ENCODE results near the gene KLK13. TPM values are rescaled to one million over a fixed set of nuclear protein-coding genes. Genes with fewer than 3 reads are reported as not detected.

KLK13 gene
- total RNA-seq, 2 experiments from 2014 or later, result not detected

DNA sequence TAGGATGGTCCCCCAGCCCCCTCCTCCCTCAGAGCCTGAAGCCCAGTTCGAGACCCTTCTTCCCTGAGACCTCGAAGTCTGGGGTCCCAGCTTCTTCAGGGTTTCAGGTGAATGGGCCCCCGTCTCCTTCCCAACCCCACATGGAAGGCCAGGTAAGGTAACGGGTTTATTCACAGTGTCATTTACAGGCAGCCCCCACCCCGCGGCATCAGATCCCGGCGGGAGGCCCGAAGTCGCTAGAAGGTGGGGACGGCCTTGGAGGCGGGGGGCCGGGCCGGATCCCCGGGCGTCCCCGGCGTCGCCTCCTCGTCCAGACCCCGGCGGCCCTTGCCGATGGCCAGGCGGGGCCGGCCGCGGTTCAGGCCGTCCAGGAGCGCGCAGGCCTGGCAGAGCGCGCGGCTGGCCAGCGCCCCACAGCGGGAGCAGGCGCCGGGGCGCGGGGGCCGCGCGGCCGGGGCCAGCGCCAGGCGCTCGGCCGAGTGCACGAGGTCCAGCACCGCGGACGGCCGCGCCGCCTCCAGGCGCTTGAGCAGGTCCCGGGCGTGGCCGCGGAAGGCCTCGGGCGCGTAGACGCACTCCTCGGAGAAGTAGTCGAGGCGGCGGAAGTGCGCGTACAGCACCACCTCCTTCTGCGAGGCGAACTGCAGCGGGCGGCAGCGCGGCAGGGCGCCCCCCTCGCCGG, 33.6 kb upstream of the KLK13 start:
- Mint-ChIP-seq H3K4me3 (no peak overlapping the region), H3K27me3 (no peaks in the 10 kb centered on the region), H3K4me1 (peaks cover 22% of the 10 kb centered on the region), H3K36me3 (ENCODE audit: low read depth) (peaks cover 25% of the 10 kb centered on the region), H3K27ac (no peak overlapping the region), H3K9me3 (no peaks in the 10 kb centered on the region)
- peak; percentile 54 for DNase-seq
- POLR2A ChIA-PET, result no interaction called here
- CTCF ChIA-PET, result no interaction called here

DNA sequence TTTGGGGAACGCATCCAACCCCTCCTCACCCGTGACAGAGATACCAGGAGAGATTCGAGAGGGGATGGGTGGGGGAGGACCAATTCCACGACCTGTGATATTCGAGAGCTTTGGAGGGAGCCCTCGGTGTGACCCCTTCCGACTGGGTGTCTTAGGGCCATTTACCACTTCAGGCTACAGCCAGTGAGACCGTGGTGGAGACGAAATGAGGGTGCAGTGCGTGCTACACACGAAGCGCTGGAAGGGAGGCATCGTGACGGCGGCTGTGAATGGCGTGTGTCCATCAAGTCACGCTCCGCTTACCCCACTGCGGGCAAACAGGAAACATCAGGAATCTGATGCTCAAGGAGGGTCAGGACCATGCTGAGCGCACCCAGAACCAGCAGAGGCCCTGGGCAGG, 32.9 kb upstream of the KLK13 start:
- Mint-ChIP-seq H3K4me3 (peak overlapping the region; percentile 32), H3K9me3 (no peaks in the 10 kb centered on the region), H3K27ac (no peak overlapping the region), H3K27me3 (no peaks in the 10 kb centered on the region), H3K36me3 (ENCODE audit: low read depth) (peaks cover 23% of the 10 kb centered on the region), H3K4me1 (peaks cover 20% of the 10 kb centered on the region)
- CTCF ChIA-PET, result no interaction called here
- no peak for DNase-seq
- POLR2A ChIA-PET, result no interaction called here

DNA sequence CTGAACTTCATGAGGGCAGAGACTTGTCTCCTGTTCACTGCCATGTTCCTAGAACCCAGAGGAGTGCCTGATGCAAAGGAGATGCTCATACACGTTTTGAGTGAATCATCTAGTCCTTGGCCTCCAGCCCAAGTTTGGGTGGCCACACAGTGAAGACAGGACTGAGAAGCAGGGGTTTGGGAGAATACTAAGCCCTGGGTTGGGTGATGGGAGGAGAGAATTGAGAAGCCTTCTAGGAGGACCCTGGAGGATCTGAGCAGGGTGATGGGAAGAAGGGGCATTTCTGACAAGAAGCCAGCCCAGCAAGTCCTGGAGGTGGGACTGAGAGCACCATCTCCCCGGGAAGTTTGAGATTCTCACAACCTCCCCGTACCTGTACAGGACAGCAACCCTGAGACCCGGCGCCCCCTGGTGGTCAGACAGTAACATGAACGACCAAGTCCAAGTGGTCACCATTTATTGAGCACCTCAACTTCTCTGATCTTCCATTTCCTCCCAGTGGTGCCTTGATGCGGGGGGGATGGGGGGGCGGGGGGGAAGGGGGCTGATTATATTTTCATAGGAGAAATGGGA, 32.4 kb upstream of the KLK13 start:
- peaks cover 16% of the 10 kb centered on the region for H3K4me1 Mint-ChIP-seq
- no peaks in the 10 kb centered on the region for H3K27me3 Mint-ChIP-seq
- CTCF ChIA-PET, result interaction anchor here (0.7 to 1.6 kb wide), 15 partner anchors 10 to 175 kb away, joined by 3 to 7 read pairs (median 3); partner anchors contain the start of gene CTU1
- peak overlapping the region; percentile 32 for H3K4me3 Mint-ChIP-seq
- DNase-seq, result peak; percentile 72
- H3K36me3 Mint-ChIP-seq (ENCODE audit: low read depth), result peaks cover 18% of the 10 kb centered on the region
- H3K9me3 Mint-ChIP-seq, result no peaks in the 10 kb centered on the region
- POLR2A ChIA-PET, result no interaction called here
- peak overlapping the region; percentile 56 for H3K27ac Mint-ChIP-seq

DNA sequence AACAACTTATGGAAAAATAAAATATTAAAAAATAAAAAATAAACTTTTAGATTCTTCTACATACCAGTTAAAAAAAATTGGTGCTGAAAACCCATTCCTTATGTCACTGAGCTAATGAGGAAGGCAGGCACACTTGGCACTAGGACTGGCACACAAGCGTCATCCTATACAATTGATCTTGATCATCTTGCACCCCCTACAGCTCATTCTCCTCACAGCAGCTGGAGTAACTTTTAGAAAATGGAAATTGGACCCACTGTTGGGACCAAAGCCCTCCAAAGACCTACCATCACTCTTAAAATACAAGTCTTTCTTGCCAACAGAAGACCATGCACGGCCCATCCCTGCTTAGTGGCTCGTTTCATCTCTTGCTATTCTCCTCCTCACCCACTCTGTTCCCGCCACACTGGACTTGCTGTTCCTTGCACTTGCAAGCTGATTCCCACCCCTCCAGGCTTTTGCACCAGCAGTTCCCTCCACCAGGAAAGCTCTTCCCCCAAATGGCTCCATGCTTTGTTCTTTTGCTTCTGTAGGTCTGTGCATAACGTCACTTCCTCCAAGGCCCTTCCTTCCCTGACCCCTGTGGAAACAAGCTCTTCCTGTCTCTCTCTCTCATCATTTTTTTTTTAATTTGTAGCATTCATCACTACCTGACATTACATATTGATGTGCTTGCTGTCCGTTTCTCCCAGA, 31.7 kb upstream of the KLK13 start:
- H3K27ac Mint-ChIP-seq, result peak overlapping the region; percentile 56
- ChIA-PET CTCF (interaction anchor here (0.7 to 1.6 kb wide), 17 partner anchors 10 to 298 kb away, joined by 3 to 7 read pairs (median 3); partner anchors contain the start of gene CTU1), POLR2A (interaction anchor here (1.0 kb wide), 1 partner anchor 16 kb away, joined by 3 read pairs; no protein-coding TSS in a partner anchor)
- H3K36me3 Mint-ChIP-seq (ENCODE audit: low read depth), result peaks cover 18% of the 10 kb centered on the region
- no peaks in the 10 kb centered on the region for H3K27me3 Mint-ChIP-seq
- DNase-seq, result no peak
- H3K4me1 Mint-ChIP-seq, result peaks cover 16% of the 10 kb centered on the region
- no peaks in the 10 kb centered on the region for H3K9me3 Mint-ChIP-seq
- no peak overlapping the region for H3K4me3 Mint-ChIP-seq

DNA sequence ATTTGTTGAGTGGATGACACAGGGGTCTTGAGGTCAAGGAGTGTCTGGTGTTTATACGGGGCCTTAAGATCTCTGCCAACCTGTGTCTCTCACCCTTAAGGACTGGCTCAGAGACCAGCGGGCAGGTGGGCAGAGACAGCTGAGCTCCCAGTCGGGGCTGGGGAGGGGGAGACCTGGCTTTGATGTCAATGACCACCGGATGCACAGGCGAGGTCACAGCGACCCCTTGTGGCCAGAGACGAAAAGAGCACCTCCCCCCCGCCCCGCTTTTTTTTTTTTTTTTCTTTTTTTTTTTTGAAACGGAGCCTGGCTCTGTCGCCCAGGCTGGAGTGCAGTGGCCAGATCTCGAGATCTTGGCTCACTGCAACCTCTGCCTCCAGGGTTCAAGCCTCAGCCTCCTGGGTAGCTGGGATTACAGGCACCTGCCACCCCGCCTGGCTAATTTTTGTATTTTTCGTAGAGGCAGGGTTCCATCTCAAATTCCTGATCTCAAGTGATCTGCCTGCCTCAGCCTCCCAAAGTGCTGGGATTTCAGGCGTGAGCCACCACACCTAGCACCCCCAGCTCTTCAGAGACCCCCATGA, 29.9 kb upstream of the KLK13 start:
- H3K9me3 Mint-ChIP-seq, result no peaks in the 10 kb centered on the region
- ChIA-PET CTCF (interaction anchor here (0.6 to 0.7 kb wide), 4 partner anchors 11 to 300 kb away, joined by 3 to 5 read pairs (median 3); no protein-coding TSS in a partner anchor), POLR2A (no interaction called here)
- H3K36me3 Mint-ChIP-seq (ENCODE audit: low read depth), result peaks cover 15% of the 10 kb centered on the region
- no peak overlapping the region for H3K4me3 Mint-ChIP-seq
- peaks cover 14% of the 10 kb centered on the region for H3K4me1 Mint-ChIP-seq
- peak; percentile 35 for DNase-seq
- H3K27ac Mint-ChIP-seq, result no peak overlapping the region
- H3K27me3 Mint-ChIP-seq, result no peaks in the 10 kb centered on the region

- Mint-ChIP-seq H3K27ac (no peak overlapping the region), H3K27me3 (no peaks in the 10 kb centered on the region), H3K4me3 (no peak overlapping the region), H3K36me3 (ENCODE audit: low read depth) (peaks cover 8% of the 10 kb centered on the region), H3K4me1 (peaks cover 12% of the 10 kb centered on the region), H3K9me3 (no peaks in the 10 kb centered on the region)
- ChIA-PET POLR2A (no interaction called here), CTCF (interaction anchor here (1.7 kb wide), 1 partner anchor 41 kb away, joined by 3 read pairs; no protein-coding TSS in a partner anchor)
- no peak for DNase-seq
Observed at GRCh38 chr19:51093510-51094345, 28.8 kb upstream of the KLK13 start.

DNA sequence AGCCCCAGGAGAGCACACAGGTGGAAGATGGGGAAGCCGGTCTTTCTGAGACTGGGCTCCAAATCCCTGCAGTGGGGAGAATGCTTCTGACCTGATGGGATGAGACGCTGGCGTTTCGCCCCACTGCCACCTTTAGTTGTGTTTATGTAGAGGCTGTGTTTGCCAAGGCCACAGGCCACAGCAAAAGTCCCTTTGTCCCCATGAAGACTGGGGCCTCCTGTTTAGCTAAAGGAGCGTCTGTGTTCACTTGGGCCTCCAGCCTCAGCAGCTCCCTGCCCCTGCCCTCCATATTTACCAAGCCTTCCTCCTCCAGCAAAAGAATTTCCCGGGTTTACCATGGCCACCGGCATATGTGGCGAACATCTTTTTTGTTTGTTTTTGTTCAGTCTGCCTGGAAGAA, 28.2 kb upstream of the KLK13 start:
- Mint-ChIP-seq H3K4me3 (no peak overlapping the region), H3K9me3 (no peaks in the 10 kb centered on the region), H3K27ac (no peak overlapping the region), H3K27me3 (no peaks in the 10 kb centered on the region), H3K4me1 (peaks cover 12% of the 10 kb centered on the region), H3K36me3 (ENCODE audit: low read depth) (peaks cover 8% of the 10 kb centered on the region)
- ChIA-PET POLR2A (no interaction called here), CTCF (interaction anchor here (1.7 kb wide), 1 partner anchor 41 kb away, joined by 3 read pairs; no protein-coding TSS in a partner anchor)
- no peak for DNase-seq

- Mint-ChIP-seq H3K27ac (no peak overlapping the region), H3K4me3 (no peak overlapping the region), H3K4me1 (peaks cover 7% of the 10 kb centered on the region), H3K9me3 (no peaks in the 10 kb centered on the region), H3K27me3 (no peaks in the 10 kb centered on the region), H3K36me3 (ENCODE audit: low read depth) (peaks cover 7% of the 10 kb centered on the region)
- no peak for DNase-seq
- CTCF ChIA-PET, result interaction anchor here (1.7 kb wide), 1 partner anchor 42 kb away, joined by 3 read pairs; no protein-coding TSS in a partner anchor
- POLR2A ChIA-PET, result no interaction called here
Observed at GRCh38 chr19:51091895-51092873, 27.3 kb upstream of the KLK13 start.

DNA sequence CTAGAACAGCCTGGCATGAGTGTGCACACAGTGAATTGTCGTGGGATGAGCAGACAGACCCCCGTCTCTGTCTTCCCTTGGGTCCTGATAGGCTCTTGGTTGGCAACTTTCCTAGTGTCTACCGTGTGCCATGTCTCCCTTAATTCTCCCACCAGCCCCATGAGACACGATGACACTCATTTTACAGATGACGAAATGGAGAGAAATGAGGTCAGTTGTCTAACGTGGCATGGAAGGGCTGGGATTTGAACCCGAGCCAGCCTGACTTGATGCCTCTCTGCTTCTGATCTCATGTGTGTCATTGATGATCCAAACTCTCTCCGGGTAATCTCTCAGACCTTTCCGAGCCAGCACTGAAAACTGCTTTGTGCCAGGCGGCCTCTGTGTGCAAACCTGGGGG, 26.2 kb upstream of the KLK13 start:
- POLR2A ChIA-PET, result no interaction called here
- no peaks in the 10 kb centered on the region for H3K4me1 Mint-ChIP-seq
- no peak for DNase-seq
- no peaks in the 10 kb centered on the region for H3K27me3 Mint-ChIP-seq
- H3K9me3 Mint-ChIP-seq, result no peaks in the 10 kb centered on the region
- H3K36me3 Mint-ChIP-seq (ENCODE audit: low read depth), result no peaks in the 10 kb centered on the region
- H3K4me3 Mint-ChIP-seq, result no peak overlapping the region
- no peak overlapping the region for H3K27ac Mint-ChIP-seq
- CTCF ChIA-PET, result no interaction called here

DNA sequence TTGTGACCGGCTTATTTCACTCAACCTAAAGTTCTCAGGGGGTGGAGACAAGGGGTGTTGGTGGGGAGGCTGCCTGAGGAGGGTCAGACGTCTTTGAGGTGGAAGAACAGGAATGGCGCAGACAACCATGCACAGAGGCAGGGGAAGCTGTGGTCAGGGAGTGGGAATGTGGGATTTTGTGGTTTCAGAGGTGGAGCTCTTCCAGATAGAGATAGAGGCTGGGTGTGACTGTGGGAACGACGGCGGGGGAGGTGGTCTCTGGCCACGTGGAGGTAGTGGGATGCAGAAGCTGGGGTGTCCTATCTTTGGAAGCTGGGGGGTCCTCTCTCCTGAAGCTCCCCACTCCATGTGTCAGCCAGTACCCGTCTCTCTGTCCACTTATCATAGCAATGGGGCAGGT, 25.6 kb upstream of the KLK13 start:
- POLR2A ChIA-PET, result no interaction called here
- CTCF ChIA-PET, result no interaction called here
- Mint-ChIP-seq H3K27me3 (no peaks in the 10 kb centered on the region), H3K27ac (no peak overlapping the region), H3K36me3 (ENCODE audit: low read depth) (no peaks in the 10 kb centered on the region), H3K4me1 (no peaks in the 10 kb centered on the region), H3K9me3 (no peaks in the 10 kb centered on the region), H3K4me3 (no peak overlapping the region)
- no peak for DNase-seq

- Mint-ChIP-seq H3K36me3 (ENCODE audit: low read depth) (no peaks in the 10 kb centered on the region), H3K4me3 (no peak overlapping the region), H3K27ac (no peak overlapping the region), H3K9me3 (no peaks in the 10 kb centered on the region), H3K4me1 (no peaks in the 10 kb centered on the region), H3K27me3 (no peaks in the 10 kb centered on the region)
- DNase-seq, result no peak
- CTCF ChIA-PET, result no interaction called here
- POLR2A ChIA-PET, result no interaction called here
Observed at GRCh38 chr19:51089786-51090185, 24.9 kb upstream of the KLK13 start.
